GM12801 (cell line): ENCODE data around the gene PDE4D.

Experiments
- TF ChIP-seq, protein P1 (sequence below): IDR thresholded peaks from one replicate; pipeline ENCODE4 v1.5.1; 2011; ENCODE audit warnings: control low read depth; ENCODE audit not compliant: insufficient read length; ENCODE audit errors: extremely low read depth

Gene PDE4D

GRCh38 chr5:59622848-59623247, 270.7 kb downstream of the PDE4D start:
- TF ChIP-seq, protein P1, sequence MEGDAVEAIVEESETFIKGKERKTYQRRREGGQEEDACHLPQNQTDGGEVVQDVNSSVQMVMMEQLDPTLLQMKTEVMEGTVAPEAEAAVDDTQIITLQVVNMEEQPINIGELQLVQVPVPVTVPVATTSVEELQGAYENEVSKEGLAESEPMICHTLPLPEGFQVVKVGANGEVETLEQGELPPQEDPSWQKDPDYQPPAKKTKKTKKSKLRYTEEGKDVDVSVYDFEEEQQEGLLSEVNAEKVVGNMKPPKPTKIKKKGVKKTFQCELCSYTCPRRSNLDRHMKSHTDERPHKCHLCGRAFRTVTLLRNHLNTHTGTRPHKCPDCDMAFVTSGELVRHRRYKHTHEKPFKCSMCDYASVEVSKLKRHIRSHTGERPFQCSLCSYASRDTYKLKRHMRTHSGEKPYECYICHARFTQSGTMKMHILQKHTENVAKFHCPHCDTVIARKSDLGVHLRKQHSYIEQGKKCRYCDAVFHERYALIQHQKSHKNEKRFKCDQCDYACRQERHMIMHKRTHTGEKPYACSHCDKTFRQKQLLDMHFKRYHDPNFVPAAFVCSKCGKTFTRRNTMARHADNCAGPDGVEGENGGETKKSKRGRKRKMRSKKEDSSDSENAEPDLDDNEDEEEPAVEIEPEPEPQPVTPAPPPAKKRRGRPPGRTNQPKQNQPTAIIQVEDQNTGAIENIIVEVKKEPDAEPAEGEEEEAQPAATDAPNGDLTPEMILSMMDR = no peak

DNA sequence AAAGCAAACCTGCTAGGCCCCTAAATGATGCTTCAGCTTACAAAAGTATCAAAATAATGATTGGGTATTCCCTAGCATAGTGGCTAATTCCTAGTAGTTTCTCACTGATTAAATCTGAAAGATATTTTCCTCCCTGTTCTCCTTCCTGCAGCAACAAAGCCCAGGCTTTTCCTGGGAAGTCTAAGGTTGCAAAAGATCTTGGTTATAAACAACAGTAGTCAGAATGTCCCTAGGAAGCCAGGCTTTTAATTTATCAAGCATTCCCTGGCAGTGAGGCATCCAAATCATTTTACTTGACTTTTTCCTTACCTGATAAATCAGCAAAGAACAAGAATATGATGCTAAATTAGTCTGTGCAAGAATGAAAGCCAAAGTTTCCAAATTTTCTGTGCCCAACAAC, 272.0 kb downstream of the PDE4D start:
- TF ChIP-seq, protein P1 = no peak

GRCh38 chr5:59620535-59621212, 272.9 kb downstream of the PDE4D start:
- TF ChIP-seq, protein P1 = no peak

- TF ChIP-seq, protein P1 = no peak
Measured at GRCh38 chr5:59618644-59619043, 274.9 kb downstream of the PDE4D start.

- TF ChIP-seq, protein P1 = no peak
Measured at GRCh38 chr5:59617186-59617771, 276.2 kb downstream of the PDE4D start.

- TF ChIP-seq, protein P1 = no peak
Measured at GRCh38 chr5:59616413-59616812, 277.1 kb downstream of the PDE4D start.

DNA sequence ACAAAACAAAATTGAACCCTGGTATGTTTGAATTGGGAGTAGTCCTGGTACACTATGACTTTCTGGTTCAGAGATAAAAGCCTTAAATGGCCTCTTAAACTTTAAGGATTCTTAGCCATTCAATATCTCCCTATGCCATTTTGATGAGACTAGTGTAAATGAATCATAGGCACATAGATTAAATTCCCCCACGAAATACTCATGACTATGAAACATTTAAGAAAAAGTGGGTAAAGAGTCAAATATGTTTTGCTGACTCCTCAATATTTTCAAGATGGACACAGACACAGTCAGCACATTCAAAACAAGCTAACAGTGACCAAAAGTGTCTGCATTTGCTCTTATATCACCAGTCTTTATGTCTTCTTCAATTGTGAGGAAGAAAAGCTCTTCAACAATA, 278.3 kb downstream of the PDE4D start:
- TF ChIP-seq, protein P1 = no peak
